Activated CD8-positive, alpha-beta T cell treated with anti-CD3 and anti-CD28 coated beads for 36 hours (primary cell): ENCODE measurements around the gene TMEM74B. TPM values are rescaled to one million over a fixed set of nuclear protein-coding genes. Genes with fewer than 3 reads are reported as not detected.
A peak's percentile ranks its signal among the peaks of the same experiment; 100 is the strongest.

Experiments
- ATAC-seq: fragments of 200-7000 bp; cut with Tn5 transposase; one replicate; pipeline ENCODE4 v1.10.0; 2021; ENCODE audit warnings: mild to moderate bottlenecking, moderate library complexity
- CTCF ChIA-PET: fragments of 350-600 bp; sonication (Branson Sonifier 250); formaldehyde crosslinking; loops from one replicate; lab custom pipeline; 2021; ENCODE audit warnings: antibody characterized with exemption; lab: Charles Lee
- POLR2A ChIA-PET: fragments of 350-600 bp; sonication (Branson Sonifier 250); formaldehyde crosslinking; loops from one replicate; lab custom pipeline; 2021; ENCODE audit warnings: antibody characterized with exemption; lab: Charles Lee
- DNase-seq: peaks from one replicate; pipeline ENCODE4 v3.0.0-alpha.2; 2020
- H3K27ac Mint-ChIP-seq: one replicate; pipeline ENCODE4 v1.8.0; 2021; ENCODE audit warnings: mild to moderate bottlenecking, mixed read lengths
- H3K27me3 Mint-ChIP-seq: one replicate; pipeline ENCODE4 v1.8.0; 2021; ENCODE audit warnings: mixed read lengths
- H3K36me3 Mint-ChIP-seq: one replicate; pipeline ENCODE4 v1.8.0; 2021; ENCODE audit warnings: low read depth, mixed read lengths
- H3K4me1 Mint-ChIP-seq: one replicate; pipeline ENCODE4 v1.8.0; 2021; ENCODE audit warnings: low read depth, mixed read lengths
- H3K4me3 Mint-ChIP-seq: one replicate; pipeline ENCODE4 v1.8.0; 2021; ENCODE audit warnings: mild to moderate bottlenecking, moderate library complexity, mixed read lengths
- H3K9me3 Mint-ChIP-seq: one replicate; pipeline ENCODE4 v1.8.0; 2021; ENCODE audit warnings: mixed read lengths
- CTCF ChIP-seq: fragments of 200-600 bp; IDR thresholded peaks from one replicate; pipeline ENCODE4 v1.8.0; 2022; ENCODE audit warnings: antibody characterized with exemption, mild to moderate bottlenecking
- intact Hi-C: fragments of 100-400 bp; cut with micrococcal nuclease; formaldehyde crosslinking; loops from one replicate; pipeline ENCODE4 v1.10.0; 2022
- total RNA-seq, 2 experiments: library from RNA; stranded (reverse); gene quantifications; one replicate each; pipeline ENCODE4 v1.2.3, GENCODE V29; 2021

TMEM74B gene
- total RNA-seq, 2 experiments from 2014 or later, result 1.8 to 2.2 TPM

GRCh38 chr20:1214838-1215261 is 30.1 kb upstream of the TMEM74B start:
- CTCF ChIA-PET, result interaction anchor here (1.1 to 2.9 kb wide), 6 partner anchors 9 to 396 kb away, joined by 3 to 13 read pairs (median 4); no protein-coding TSS in a partner anchor
- Mint-ChIP-seq H3K9me3 (no peaks in the 10 kb centered on the region), H3K4me1 (peaks cover 33% of the 10 kb centered on the region), H3K4me3 (no peak overlapping the region), H3K27me3 (peaks cover 5% of the 10 kb centered on the region), H3K36me3 (no peaks in the 10 kb centered on the region), H3K27ac (peak overlapping the region; percentile 27)
- ATAC-seq (no peak), DNase-seq (no peak)
- intact Hi-C loops, result loop anchor here (10.0 kb wide), 1 partner anchor 100 kb away; the partner anchor contains the start of gene PSMF1
- POLR2A ChIA-PET, result interaction anchor here (1.0 kb wide), 1 partner anchor 27 kb away, joined by 3 read pairs; no protein-coding TSS in a partner anchor
- TF ChIP-seq CTCF, result no peak

- Mint-ChIP-seq H3K36me3 (no peaks in the 10 kb centered on the region), H3K4me3 (no peak overlapping the region), H3K27me3 (peaks cover 5% of the 10 kb centered on the region), H3K4me1 (peaks cover 33% of the 10 kb centered on the region), H3K9me3 (no peaks in the 10 kb centered on the region), H3K27ac (no peak overlapping the region)
- intact Hi-C loops, result loop anchor here (10.0 kb wide), 1 partner anchor 98 kb away; the partner anchor contains the start of gene PSMF1
- ChIA-PET POLR2A (interaction anchor here (0.6 to 0.7 kb wide), 2 partner anchors 14 to 82 kb away, joined by 3 read pairs; no protein-coding TSS in a partner anchor), CTCF (interaction anchor here (0.5 to 2.9 kb wide), 34 partner anchors 10 to 397 kb away, joined by 3 to 13 read pairs (median 4); partner anchors contain the start of genes C20orf202, NSFL1C and SNPH)
- TF ChIP-seq CTCF, result peak; percentile 91
- ATAC-seq (peak; percentile 76), DNase-seq (peak; percentile 86)
These were observed 28.0 kb upstream of the TMEM74B start for GRCh38 chr20:1212607-1213396.

GRCh38 chr20:1212023-1212422 is 27.2 kb upstream of the TMEM74B start:
- Mint-ChIP-seq H3K27ac (no peak overlapping the region), H3K27me3 (peaks cover 5% of the 10 kb centered on the region), H3K4me3 (no peak overlapping the region), H3K4me1 (peaks cover 29% of the 10 kb centered on the region), H3K36me3 (no peaks in the 10 kb centered on the region), H3K9me3 (no peaks in the 10 kb centered on the region)
- TF ChIP-seq CTCF, result no peak
- intact Hi-C loops, result loop anchor here (10.0 kb wide), 1 partner anchor 97 kb away; the partner anchor contains the start of gene PSMF1
- ChIA-PET POLR2A (interaction anchor here (0.7 kb wide), 1 partner anchor 13 kb away, joined by 3 read pairs; no protein-coding TSS in a partner anchor), CTCF (interaction anchor here (0.6 to 2.9 kb wide), 14 partner anchors 9 to 397 kb away, joined by 3 to 13 read pairs (median 5); partner anchors contain the start of genes C20orf202 and NSFL1C)
- DNase-seq, result no peak
- ATAC-seq, result no peak

- H3K9me3 Mint-ChIP-seq, result no peaks in the 10 kb centered on the region
- no peak for ATAC-seq
- H3K4me1 Mint-ChIP-seq, result peaks cover 17% of the 10 kb centered on the region
- H3K27me3 Mint-ChIP-seq, result peaks cover 5% of the 10 kb centered on the region
- H3K4me3 Mint-ChIP-seq, result no peak overlapping the region
- no peak overlapping the region for H3K27ac Mint-ChIP-seq
- no peaks in the 10 kb centered on the region for H3K36me3 Mint-ChIP-seq
- no peak for TF ChIP-seq CTCF
- ChIA-PET CTCF (interaction anchor here (1.3 to 2.9 kb wide), 2 partner anchors 10 to 293 kb away, joined by 4 to 11 read pairs; no protein-coding TSS in a partner anchor), POLR2A (interaction anchor here (0.8 kb wide), 1 partner anchor 642 kb away, joined by 3 read pairs; no protein-coding TSS in a partner anchor)
- intact Hi-C loops, result loop anchor here (10.0 kb wide), 1 partner anchor 96 kb away; the partner anchor contains the start of gene PSMF1
- DNase-seq, result no peak
These were observed 25.7 kb upstream of the TMEM74B start for GRCh38 chr20:1210501-1210900.
